GM10266 (cell line): Measurements from ENCODE around the gene NOTO.

ENCODE experiments used
- DNase-seq: peaks from one replicate; pipeline ENCODE4 v3.0.0; 2012; ENCODE audit errors: extremely low spot score
- CTCF ChIP-seq: IDR thresholded peaks from 2 replicates; pipeline ENCODE4 v1.5.1; 2012; ENCODE audit warnings: mild to moderate bottlenecking, low read depth; ENCODE audit not compliant: control insufficient read depth, insufficient read depth; ENCODE audit errors: missing control alignments

NOTO gene

GRCh38 chr2:73259704-73260337 is 57.4 kb downstream of the NOTO start:
- no peak for DNase-seq
- TF ChIP-seq CTCF: no peak

- peak; percentile 23 for TF ChIP-seq CTCF
- no peak for DNase-seq
Observed at GRCh38 chr2:73260338-73260984, 58.1 kb downstream of the NOTO start.
